T-helper 2 cell treated with Interferon-gamma antibody and Interleukin-4, amounts not matched to agents 100 ng/mL and 5 ng/mL, for 36 hours (primary cell): ENCODE data around the gene PLEK. TPM values are rescaled to one million over a fixed set of nuclear protein-coding genes. Genes with fewer than 3 reads are reported as not detected.
"Not testable (repeated sequence)": the region's sequence is repeated elsewhere in the genome, so short reads cannot be mapped to it uniquely, and the experiment has no call there.

Experiments
- intact Hi-C: fragments of 100-400 bp; cut with micrococcal nuclease; formaldehyde crosslinking; loops from one replicate; pipeline ENCODE4 v1.15.1; 2023
- total RNA-seq: library from RNA; stranded (reverse); gene quantifications from 2 replicates; pipeline ENCODE4 v1.2.3, GENCODE V29; 2022

The PLEK gene
- total RNA-seq, 1 donor from 2014 or later: 1.1 TPM

DNA sequence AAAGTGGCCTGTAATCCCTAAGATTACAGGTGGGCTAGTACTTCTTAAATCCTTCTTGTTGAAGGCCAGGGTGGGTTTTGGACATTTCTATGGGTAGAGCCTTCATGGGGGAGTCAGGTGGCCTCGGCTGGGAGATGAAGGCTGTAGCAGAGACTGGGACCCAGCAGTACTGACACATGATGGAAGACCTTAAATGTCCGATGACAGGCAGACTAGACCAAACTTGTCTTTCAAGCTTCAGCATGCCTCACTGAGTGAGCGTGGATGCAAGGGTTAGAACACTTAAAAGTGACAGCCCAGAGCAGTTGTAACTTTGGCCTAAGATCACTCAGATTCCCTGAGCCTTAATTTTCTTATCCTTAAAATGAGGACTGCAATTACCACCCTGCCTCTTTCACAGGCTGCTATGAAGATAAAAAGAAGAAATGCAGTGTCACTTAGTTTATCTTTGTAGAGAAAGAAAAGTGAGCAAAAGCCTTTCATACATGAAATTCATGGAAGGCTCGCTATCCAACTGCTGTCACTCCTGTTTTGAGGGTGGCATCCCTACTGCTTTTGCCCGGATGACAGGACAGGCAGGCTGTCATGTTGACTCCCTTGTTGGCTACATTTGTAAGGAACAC, 19.5 kb downstream of the PLEK start:
- intact Hi-C loops: no loop called here

DNA sequence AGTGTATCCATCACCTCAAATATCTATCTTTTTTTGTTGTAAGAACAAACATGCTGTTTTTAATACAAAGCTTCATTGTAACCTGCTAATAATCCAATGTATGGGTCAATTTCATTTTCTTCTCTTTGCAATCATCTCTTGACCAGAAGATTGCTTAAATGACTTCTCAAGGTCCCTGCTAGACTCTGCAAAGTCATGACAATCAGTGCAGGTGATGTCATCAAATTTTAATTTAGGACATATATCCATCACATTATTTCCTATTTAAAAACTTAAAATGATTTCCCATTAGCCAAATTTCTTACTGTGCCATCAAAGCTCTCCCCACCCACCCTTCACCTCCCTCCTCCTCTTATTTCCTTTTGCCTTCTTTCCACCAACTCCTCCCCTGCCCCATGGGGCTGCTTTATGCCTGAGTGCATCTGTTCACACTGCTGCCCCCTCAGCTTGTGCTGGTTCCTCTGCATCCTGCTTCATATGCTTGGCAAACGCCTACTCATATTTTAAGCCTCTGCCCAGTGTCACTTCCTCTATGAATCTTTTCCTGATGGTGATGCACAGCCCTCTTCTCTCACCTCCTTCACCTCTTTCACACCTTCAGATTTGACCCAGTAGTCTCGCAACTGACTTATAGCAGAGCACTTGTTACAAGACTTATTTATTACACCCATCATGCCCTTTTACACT, 20.3 kb downstream of the PLEK start:
- intact Hi-C loops: no loop called here

- intact Hi-C loops: no loop called here
Measured at GRCh38 chr2:68385907-68386287, 20.8 kb downstream of the PLEK start.

DNA sequence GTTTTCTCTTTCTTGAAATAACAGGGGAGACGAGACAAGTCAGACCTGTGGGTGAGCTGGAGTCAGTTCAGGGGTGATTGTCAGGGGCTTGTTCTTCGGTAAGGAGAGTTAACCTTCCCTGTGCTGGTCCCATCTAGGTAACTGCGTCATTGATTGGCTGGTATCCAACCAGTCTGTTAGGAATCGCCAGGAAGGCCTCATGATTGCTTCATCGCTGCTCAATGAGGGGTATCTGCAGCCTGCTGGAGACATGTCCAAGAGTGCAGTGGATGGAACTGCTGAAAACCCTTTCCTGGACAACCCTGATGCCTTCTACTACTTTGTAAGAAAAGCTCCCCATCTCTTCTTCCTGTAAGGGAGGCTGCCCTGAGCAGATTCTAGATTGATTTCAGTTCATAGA, 21.3 kb downstream of the PLEK start:
- intact Hi-C loops: no loop called here

GRCh38 chr2:68387408-68388350, 22.6 kb downstream of the PLEK start:
- intact Hi-C loops: no loop called here

DNA sequence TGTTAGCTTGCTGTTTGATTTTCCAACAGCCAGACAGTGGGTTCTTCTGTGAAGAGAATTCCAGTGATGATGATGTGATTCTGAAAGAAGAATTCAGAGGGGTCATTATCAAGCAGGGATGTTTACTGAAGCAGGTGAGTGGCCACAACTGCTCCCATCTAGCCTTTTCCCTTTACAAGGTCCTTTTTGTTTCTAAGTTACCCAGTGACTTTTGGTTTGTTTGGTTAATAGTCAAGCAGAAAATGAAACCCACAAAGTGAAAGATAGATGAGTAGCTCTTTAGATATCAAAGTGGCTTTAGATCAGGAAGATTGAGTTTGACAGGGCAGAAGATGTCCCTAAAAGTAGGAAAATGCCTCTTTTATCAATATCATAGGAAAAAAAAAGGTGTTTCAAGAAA, 23.3 kb downstream of the PLEK start:
- intact Hi-C loops: no loop called here

DNA sequence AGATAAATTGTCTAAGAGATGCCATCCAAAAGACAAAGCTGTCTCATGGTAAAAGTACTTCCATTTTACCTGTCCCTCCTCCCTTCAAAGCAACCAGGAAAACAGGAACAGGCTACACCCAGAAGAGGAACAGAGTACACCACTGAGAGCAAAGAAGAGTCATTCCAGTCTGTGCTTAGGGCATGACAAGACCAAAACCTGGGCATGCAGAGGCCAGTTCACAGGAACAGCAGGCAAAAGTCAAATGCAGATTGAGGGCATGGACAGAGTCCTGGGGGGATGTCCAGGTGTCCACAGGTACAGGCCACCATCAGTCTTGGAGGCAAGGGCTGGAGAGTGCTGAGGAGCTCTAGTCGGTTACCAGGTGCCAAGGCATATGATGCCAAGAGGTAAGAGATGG, 23.7 kb downstream of the PLEK start:
- intact Hi-C loops: no loop called here

GRCh38 chr2:68390114-68390513, 25.0 kb downstream of the PLEK start:
- intact Hi-C loops: no loop called here

DNA sequence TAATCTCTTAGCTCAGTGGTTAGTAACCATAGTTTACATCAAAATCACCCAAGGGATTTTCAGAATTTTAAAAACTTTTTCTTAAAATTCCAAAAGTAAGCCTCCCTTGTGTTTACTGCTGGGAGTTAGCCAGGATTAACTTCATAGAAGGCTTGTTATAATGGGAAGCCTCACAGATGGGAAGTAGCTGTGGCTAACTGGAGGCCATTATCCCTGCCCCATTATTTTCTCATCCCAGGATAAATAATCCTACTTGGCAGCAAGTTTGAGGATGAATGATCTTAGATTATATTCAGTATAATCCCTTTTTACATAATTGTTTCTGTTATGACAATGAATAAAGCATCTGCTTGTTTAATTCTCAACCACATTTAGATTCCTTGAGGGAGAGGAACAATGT, 25.5 kb downstream of the PLEK start:
- intact Hi-C loops: no loop called here

DNA sequence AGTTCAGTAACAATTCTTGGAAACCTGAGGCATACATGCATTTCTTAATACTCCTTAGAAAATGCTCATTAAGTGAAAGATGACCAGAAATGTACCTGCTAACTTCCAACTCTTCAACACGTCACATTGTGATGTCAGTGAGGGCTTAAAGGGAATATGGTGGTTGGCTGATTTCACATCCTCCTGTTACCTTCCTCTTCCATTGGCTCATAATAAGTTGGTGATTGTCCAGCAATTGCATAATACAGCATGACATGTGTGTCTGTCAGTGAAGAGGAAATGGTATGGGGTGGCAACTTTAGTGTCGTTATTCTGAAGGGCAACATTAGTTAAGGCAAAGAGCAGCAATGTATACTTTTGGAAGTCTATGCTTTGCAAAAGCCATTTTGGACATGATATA, 26.0 kb downstream of the PLEK start:
- intact Hi-C loops: no loop called here

GRCh38 chr2:68391869-68392268, 26.8 kb downstream of the PLEK start:
- intact Hi-C loops: no loop called here

DNA sequence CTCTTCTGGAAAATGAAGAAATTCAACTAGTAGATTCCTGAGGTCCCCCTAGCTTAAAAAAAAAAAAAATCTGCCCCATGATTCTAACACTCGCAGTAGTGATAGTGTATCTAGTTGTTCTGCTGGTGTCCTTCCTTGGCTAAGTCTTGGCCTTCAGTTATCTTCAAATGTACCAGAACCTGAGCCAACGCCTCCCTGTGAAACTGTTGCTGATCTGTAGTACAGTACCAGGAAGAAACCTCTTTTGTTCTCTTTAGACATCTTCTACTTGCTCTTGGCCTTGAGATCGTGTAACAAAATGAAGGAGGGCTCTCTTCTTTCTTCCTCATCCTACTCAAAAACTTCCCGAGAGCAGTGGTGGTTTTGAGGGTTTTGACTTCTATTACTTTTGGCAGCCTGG, 31.0 kb downstream of the PLEK start:
- intact Hi-C loops: no loop called here

- intact Hi-C loops: not testable (repeated sequence)
Measured at GRCh38 chr2:68397704-68398263, 32.7 kb downstream of the PLEK start.

DNA sequence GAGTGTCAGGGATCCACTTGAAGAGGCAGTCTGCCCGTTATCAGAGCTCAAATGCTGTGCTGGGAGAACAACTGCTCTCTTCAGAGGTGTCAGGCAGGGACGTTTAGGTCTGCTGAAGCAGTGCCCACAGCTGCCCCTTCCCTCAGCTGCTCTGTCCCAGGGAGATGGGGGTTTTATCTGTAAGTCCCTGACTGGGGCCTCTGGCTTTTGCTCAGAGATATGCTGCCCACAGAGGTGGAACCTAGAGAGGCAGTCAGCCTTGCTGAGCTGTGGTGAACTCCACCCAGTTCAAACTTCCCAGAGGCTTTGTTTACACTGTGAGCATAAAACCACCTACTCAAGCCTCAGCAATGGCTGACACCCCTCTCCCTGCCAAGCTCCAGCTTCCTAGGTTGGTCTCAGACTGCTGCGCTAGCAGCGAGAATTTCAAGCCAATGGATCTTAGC, 38.1 kb downstream of the PLEK start:
- intact Hi-C loops: no loop called here

DNA sequence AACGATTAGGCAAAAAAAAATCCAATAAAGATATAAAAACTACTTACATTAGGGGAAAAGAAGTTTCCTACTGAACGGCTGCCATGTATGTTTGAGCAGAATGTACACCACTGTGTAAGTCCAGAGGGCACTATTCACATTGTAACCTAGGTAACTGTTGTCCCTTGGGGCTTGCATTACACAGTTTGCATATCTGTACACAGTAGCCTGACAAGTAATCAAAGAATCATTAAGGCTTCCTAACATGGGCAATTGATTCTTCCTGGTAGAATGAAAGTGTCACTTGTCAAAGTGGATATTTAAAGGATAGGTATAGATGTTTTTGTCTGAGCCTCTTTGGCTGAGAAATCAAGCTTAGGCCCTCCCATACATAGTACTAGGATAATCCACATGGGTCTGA, 39.1 kb downstream of the PLEK start:
- intact Hi-C loops: no loop called here

DNA sequence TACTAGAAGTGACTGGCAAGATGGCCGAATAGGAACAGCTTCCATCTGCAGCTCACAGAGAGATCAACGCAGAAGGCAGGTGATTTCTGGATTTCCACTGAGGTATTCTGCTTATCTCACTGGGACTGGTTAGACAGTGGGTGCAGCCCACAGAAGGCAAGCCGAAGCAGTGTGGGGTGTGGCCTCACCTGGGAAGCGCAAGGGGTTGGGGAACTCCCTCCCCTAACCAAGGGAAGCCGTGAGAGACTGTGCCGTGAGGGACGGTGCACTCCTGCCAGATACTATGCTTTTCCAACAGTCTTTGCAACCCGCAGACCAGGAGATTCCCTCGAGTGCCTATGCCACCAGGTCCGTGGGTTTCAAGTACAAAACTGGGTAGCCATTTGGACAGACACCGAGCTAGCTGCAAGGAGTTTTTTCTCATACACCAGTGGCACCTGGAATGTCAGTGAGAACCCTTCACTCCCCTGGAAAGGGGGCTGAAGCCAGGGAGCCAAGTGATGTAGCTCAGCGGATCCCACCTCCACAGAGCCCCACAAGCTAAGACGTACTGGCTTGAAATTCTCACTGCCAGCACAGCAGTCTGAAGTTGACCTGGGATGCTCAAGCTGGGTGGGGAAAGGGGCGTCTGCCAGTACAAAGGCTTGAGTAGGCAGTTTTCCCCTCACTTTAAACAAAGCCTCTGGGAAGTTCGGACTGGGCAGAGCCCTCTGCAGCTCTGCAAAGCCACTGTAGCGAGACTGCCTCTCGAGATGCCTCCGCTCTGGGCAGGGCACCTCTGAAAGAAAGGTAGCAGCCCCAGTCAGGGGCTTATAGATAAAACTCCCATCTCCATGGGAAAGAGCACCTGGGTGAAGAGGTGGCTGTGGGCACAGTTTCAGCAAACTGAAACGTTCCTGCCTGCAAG, 40.1 kb downstream of the PLEK start:
- intact Hi-C loops: no loop called here

DNA sequence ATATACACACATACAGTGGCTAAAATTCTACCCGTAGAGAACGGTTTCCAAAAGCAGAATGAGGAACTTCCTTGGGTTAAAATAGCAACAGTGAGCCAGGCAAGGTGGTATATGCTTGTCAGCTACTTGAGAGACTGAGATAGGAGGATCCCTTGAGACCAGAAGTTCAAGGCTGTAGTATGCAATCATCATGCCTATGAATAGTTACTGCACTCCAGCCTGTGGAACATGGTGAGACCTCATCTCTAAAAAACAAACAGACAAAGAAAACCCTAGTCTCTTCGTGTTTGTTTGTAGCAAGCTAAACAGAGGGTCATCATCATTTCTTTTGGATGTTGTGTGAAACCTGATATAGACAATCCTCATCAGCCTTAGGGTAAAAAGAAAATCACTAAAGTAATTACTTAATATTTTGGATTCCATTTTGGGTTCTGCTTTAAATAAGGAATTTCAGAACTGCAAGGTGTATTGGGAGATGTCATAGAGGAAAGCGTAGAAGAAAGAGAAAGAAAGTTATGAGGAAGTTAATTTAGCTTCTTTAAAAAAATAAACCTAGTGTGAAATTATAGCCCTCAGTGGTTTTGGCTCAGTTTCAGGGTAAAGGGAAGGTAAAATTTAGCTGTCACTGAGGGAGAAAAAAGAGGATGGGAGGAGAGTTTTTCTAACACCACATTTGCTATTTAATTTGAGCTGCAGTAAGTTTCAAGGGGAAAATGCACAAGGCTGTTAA, 46.5 kb downstream of the PLEK start:
- intact Hi-C loops: no loop called here

- intact Hi-C loops: no loop called here
Measured at GRCh38 chr2:68412127-68412819, 47.2 kb downstream of the PLEK start.

GRCh38 chr2:68413466-68413865, 48.4 kb downstream of the PLEK start:
- intact Hi-C loops: no loop called here

DNA sequence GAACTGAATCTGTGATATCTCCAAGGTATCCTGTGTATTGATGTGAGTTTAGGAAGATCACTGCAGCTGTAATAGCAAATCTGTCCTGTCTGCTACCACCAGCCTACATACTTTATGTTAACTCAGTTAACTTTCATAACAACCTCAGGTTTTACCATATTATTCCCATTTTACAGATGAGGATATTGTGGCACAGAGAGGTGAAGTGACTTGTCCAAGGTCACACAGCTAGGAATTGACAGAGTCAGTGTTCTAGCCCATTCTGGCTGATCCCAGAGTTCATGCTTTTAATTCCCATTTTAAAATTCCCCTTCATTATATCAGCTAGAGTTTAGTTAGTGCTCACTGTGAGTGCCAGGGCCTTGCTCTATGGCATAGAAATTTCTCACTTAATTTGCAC, 49.4 kb downstream of the PLEK start:
- intact Hi-C loops: no loop called here
